Panc1 (cell line): ENCODE data around the gene PDE11A. TPM values are rescaled to one million over a fixed set of nuclear protein-coding genes. Genes with fewer than 3 reads are reported as not detected.

ENCODE experiments used
- ATAC-seq: fragments of 200-7000 bp; cut with Tn5 transposase; 2 replicates; pipeline ENCODE4 v1.9.1; 2020; ENCODE audit warnings: mild to moderate bottlenecking, moderate library complexity
- BruUV-seq: library from RNA; stranded (reverse); fragments of 400-500 nt; replicated peaks from 2 replicates; lab custom pipeline; 2021; lab: Mats Ljungman, UMichigan
- CTCF ChIA-PET: fragments of 300-600 bp; sonication (Branson Sonifier 250); formaldehyde crosslinking; loops from one replicate; lab custom pipeline; 2022; ENCODE audit warnings: antibody characterized with exemption; lab: Charles Lee
- POLR2A ChIA-PET: fragments of 300-600 bp; sonication (Branson Sonifier 250); formaldehyde crosslinking; loops from one replicate; lab custom pipeline; 2022; ENCODE audit warnings: antibody characterized with exemption; lab: Charles Lee
- DNase-seq: peaks from one replicate; pipeline ENCODE4 v3.0.0-alpha.2; 2010; ENCODE audit warnings: low read depth, low spot score
- H3K27ac ChIP-seq: 2 replicates; pipeline ENCODE4 v1.5.1; 2011; ENCODE audit warnings: mild to moderate bottlenecking, low read length, inconsistent platforms
- H3K27me3 ChIP-seq: fragments of 200-500 bp; sonication (Bioruptor generic); 2 replicates; pipeline ENCODE4 v1.6.0; 2014; ENCODE audit warnings: low read length, inconsistent platforms; ENCODE audit not compliant: control insufficient read depth, insufficient read depth
- H3K36me3 ChIP-seq: fragments of 200-500 bp; sonication (Bioruptor generic); 2 replicates; pipeline ENCODE4 v1.5.1; 2014; ENCODE audit warnings: inconsistent platforms, mild to moderate bottlenecking, low read length, moderate library complexity; ENCODE audit not compliant: control insufficient read depth, insufficient read depth
- H3K4me1 ChIP-seq: 2 replicates; pipeline ENCODE4 v1.5.1; 2011; ENCODE audit warnings: inconsistent platforms, mild to moderate bottlenecking, low read length, moderate library complexity; ENCODE audit not compliant: control insufficient read depth, insufficient read depth
- H3K4me3 ChIP-seq, 2 experiments: 2 replicates each; pipeline ENCODE4 v1.5.1; 2011 to 2012; ENCODE audit warnings: low read depth in 2 of 2, low read length in 2 of 2, mild to moderate bottlenecking in 2 of 2, inconsistent platforms in 1 of 2, moderate library complexity in 1 of 2
- H3K9me3 ChIP-seq: fragments of 200-500 bp; sonication (Bioruptor generic); 2 replicates; pipeline ENCODE4 v1.5.1; 2014; ENCODE audit warnings: low read depth, mild to moderate bottlenecking, inconsistent platforms, low read length, moderate library complexity; ENCODE audit not compliant: control insufficient read depth, insufficient read depth
- CTCF ChIP-seq: fragments of 450-650 bp; IDR thresholded peaks from 2 replicates; pipeline ENCODE4 v1.5.1; 2017; ENCODE audit warnings: mild to moderate bottlenecking
- POLR2AphosphoS5 ChIP-seq: IDR thresholded peaks from 2 replicates; pipeline ENCODE4 v1.6.1; 2012; ENCODE audit warnings: mild to moderate bottlenecking, low read depth, low read length, moderate library complexity
- REST ChIP-seq, 2 experiments: IDR thresholded peaks; 2 replicates each; pipeline ENCODE4 v1.6.1; 2011 to 2012; ENCODE audit warnings: low read depth in 2 of 2, control low read depth in 1 of 2, low read length in 1 of 2, mild to moderate bottlenecking in 1 of 2, moderate library complexity in 1 of 2; ENCODE audit not compliant: insufficient read depth in 1 of 2
- SIN3A ChIP-seq: IDR thresholded peaks from 2 replicates; pipeline ENCODE4 v1.6.1; 2012; ENCODE audit warnings: low read depth, mild to moderate bottlenecking, low read length, moderate library complexity, borderline replicate concordance; ENCODE audit not compliant: insufficient read depth
- TCF7L2 ChIP-seq: IDR thresholded peaks from 2 replicates; pipeline ENCODE4 v1.6.1; 2011; ENCODE audit warnings: mild to moderate bottlenecking, low read depth, low read length, inconsistent platforms
- in situ Hi-C: cut with HindIII; loops from 2 replicates; pipeline ENCODE4 v1.10.0; 2016; ENCODE audit warnings: low sequenced_read_pairs, low pct_unique_long_range_greater_than_20kb
- intact Hi-C: fragments of 100-400 bp; cut with micrococcal nuclease; formaldehyde crosslinking; loops from one replicate; pipeline ENCODE4 v1.10.0; 2022; ENCODE audit not compliant: unreplicated experiment
- total RNA-seq: library from RNA; stranded (reverse); gene quantifications from one replicate; pipeline ENCODE4 v1.2.1, GENCODE V29; 2021; ENCODE audit not compliant: unreplicated experiment

The PDE11A gene
- total RNA-seq, 1 experiment from 2014 or later = not detected

GRCh38 chr2:177756336-177756735, 316.2 kb downstream of the PDE11A start:
- in situ Hi-C loops (no loop called here), intact Hi-C loops (loop anchor here (10.0 kb wide), 1 partner anchor 612 kb away; no protein-coding TSS in a partner anchor)
- Histone ChIP-seq H3K4me1 (peaks cover 2% of the 10 kb centered on the region; the same call in 1 of the 2 replicates), H3K4me3 (no peak overlapping the region), H3K9me3 (no peaks in the 10 kb centered on the region), H3K27ac (no peak overlapping the region), H3K27me3 (peaks cover 4% of the 10 kb centered on the region; the same call in 1 of the 2 replicates), H3K36me3 (no peaks in the 10 kb centered on the region)
- POLR2A ChIA-PET = no interaction called here
- DNase-seq (no peak), ATAC-seq (no peak)
- CTCF ChIA-PET = no interaction called here
- BruUV-seq = no TSS peak
- TF ChIP-seq CTCF (no peak), REST (IDR thresholded peaks at IDR 0.05; ENCODE audit: insufficient read depth in 1 of 2, low read depth in 2 of 2, low read length in 1 of 2) (no peak), TCF7L2 (no peak), SIN3A (no peak), POLR2AphosphoS5 (no peak)

- no peak overlapping the region for H3K4me3 ChIP-seq
- ATAC-seq = no peak
- ChIA-PET POLR2A (no interaction called here), CTCF (no interaction called here)
- H3K36me3 ChIP-seq = no peaks in the 10 kb centered on the region
- DNase-seq = no peak
- no peak overlapping the region for H3K27ac ChIP-seq
- intact Hi-C loops (loop anchor here (10.0 kb wide), 1 partner anchor 610 kb away; no protein-coding TSS in a partner anchor), in situ Hi-C loops (no loop called here)
- H3K4me1 ChIP-seq = peaks cover 2% of the 10 kb centered on the region; the same call in 1 of the 2 replicates
- TF ChIP-seq POLR2AphosphoS5 (no peak), REST (IDR thresholded peaks at IDR 0.05; ENCODE audit: insufficient read depth in 1 of 2, low read depth in 2 of 2, low read length in 1 of 2) (no peak), TCF7L2 (no peak), SIN3A (no peak), CTCF (no peak)
- no peaks in the 10 kb centered on the region for H3K9me3 ChIP-seq
- H3K27me3 ChIP-seq = peaks cover 4% of the 10 kb centered on the region; the same call in 1 of the 2 replicates
- no TSS peak for BruUV-seq
Observed at GRCh38 chr2:177754492-177754873, 318.1 kb downstream of the PDE11A start.
